Skin epidermis (tissue), 12 donors: ENCODE results near the gene C1orf35.
A peak's percentile ranks its signal among the peaks of the same experiment; 100 is the strongest.

ENCODE experiments used
- H3K27ac ChIP-seq, 21 experiments: fragments of 200-600 bp; sonication (generic) in 11 of 21; one replicate each; pipeline ENCODE4 v1.5.0; 2020; ENCODE audit warnings: mild to moderate bottlenecking in 3 of 21, inconsistent platforms in 2 of 21, moderate library complexity in 2 of 21
- H3K4me3 ChIP-seq, 7 experiments: fragments of 200-600 bp; sonication (generic) in 2 of 7; one replicate each; pipeline ENCODE4 v1.5.0; 2020; ENCODE audit warnings: inconsistent platforms in 2 of 7, mild to moderate bottlenecking in 2 of 7, moderate library complexity in 1 of 7

The C1orf35 gene

DNA sequence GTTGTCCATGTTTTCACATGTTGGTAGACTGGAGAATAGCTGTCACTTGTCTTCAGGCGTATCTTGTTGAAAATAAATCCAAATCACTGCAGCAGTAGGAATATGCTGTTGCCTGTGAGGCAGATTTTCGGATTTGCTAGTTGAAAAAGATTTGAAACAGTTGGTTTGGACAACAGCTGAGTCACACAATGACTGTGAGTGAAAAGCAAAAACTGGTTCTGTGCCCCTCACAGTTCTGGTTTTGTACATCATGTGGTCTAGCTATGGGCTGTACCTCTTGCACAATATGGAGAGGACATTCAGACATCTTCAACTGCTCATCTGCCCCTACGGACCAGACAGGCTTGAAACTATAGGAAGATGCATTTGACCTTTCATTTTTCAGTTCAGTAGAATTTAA is 18.8 kb downstream of the C1orf35 start:
- peak overlapping the region in 18 of 21 experiments; percentile 93 to 100 (median 99) for H3K27ac ChIP-seq
- peak overlapping the region; percentile 64 to 97 (median 91) for H3K4me3 ChIP-seq

DNA sequence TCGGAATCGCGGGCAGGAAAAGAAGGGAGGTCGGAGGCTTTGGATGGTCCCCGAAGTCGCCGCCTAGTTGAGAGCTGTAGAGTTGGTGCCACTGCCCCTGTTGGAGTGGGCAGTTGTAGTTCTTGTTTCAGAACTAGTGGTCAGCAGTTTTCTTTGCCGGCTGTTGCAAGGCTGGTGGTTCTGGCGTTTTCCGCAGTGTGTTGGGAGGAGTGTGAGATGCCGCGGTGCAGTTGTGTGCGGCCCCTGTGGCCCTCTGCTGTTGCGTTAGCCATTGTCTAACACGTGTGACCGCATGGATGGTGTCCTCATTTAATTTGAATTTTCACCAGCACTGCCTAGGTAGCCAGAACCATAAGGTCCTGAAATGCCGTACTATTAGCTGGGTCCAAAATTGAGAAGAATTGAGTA is 19.2 kb downstream of the C1orf35 start:
- Histone ChIP-seq H3K4me3 (peak overlapping the region; percentile 64 to 97 (median 91)), H3K27ac (peak overlapping the region in 20 of 21 experiments; percentile 93 to 100 (median 99))

DNA sequence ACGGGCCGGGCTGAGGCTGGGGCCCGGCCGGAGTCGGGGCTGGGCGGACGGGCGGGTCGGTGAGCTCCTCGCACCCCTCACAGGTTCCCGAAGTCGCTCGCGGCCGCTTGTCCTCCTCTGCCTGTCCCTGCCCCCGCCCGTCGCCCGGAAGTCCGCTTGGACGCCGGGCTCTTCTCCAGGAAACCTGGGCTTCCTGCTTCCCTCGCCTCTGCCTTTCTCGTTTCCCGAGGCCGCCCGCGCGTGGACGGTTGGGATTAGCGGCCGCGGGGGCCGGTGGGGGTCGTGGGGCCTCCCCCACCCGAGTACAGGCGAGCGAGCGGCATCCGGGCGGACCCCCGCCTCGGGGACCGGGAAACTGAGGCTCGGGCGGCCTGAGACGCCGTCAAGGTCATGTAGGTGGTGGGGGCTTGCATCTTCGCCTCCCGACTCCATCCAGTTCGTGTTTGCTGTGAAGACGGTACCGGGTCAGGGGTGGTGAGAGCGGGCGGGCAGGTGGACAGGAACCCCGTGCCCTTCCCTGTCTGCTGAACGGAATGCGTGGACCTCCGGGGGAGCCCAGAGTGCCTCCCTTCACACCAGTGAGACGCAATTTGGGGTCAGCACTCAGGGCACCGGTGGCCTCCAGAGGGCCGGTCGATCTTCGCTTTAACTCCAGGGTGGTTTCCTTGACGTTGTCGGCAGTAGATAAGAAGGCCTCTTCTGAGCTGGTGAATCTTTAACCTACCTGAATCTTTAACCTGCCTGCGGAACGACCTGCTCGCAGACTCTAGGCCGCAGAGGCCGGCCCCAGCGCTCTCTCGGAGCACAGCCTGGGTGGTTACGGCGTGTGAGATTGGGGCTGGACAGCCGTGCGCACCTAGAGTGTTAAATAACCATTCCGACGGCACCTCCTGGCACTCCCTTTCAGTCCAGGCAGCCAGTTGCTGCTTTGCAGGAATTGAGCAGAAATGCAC is 19.9 kb downstream of the C1orf35 start:
- Histone ChIP-seq H3K27ac (peak overlapping the region; percentile 93 to 100 (median 99)), H3K4me3 (peak overlapping the region; percentile 64 to 97 (median 91))

DNA sequence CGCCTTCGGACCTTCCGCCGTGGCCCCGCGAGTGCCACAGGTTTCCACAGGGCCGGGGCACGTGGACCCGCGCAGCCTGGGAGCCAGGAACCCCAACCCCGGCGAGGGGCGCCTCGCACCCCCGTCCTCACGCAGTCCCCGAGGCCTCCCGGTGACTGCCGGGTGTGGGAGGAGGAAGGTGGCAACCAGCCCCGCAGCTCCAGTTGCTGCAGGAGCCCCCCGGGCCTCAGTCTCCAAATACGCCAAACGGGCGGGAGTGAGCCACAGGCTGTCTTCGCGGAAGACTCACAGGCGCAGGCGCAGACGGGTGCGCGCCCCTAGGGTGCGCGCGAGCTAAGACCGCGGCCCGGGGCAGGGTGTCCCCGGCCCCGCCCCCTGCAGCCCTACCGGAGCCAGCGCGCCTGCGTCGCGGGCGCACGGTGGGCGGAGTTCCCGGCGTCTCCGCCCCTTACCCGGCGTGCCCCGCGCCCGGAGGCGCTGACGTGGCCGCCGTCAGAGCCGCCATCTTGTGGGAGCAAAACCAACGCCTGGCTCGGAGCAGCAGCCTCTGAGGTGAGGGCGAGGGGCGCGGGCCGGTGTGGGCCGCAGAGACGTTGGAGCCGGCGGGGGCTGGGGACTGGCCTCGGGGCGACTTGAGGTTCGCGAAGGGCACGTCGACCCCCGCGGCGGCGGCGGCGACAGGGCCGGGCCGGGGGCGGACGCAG is 20.8 kb downstream of the C1orf35 start, which contains the start of gene ARF1:
TSS of gene ARF1 (plus strand) at position 495 of the 704 bp plus-strand sequence. CDS start 14,407 bp downstream, outside the sequence.
- Histone ChIP-seq H3K27ac (peak within 1 kb of the TSS; percentile 93 to 100 (median 99)), H3K4me3 (peak within 1 kb of the TSS; percentile 64 to 97 (median 91))

DNA sequence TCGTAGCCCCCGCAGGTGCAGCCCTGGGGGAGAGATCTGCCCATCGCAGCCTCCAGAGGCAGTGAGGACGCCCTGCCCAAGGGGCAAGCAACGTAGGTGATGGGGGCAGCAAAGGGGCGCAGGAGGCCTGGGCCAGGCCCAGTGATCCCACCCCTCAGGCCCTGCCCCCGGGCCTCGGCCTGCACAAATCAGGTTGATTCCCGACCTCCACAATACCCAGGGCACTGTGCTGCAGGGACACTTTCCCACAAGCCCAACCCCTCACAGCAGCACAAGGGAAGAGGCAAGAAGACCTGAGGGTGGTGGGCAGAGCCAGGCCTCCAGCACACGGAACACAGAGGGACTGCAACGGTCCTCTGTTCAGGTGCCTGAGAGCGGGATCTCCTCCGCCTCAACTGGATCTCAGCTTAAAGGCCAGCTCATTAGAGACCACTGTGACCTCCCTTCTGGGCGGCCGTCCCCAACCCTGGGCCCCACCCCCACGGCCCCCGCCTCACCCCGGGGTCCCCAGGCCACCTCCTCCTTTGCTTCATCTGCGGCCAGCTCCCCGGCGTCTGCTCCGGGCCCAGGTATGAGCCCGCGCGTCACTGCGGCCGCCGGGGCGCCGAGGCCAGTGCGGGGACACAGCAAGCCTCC is 21.4 kb downstream of the C1orf35 start:
- peak overlapping the region; percentile 64 to 97 (median 91) for H3K4me3 ChIP-seq
- H3K27ac ChIP-seq: peak overlapping the region; percentile 58 to 100 (median 99)

DNA sequence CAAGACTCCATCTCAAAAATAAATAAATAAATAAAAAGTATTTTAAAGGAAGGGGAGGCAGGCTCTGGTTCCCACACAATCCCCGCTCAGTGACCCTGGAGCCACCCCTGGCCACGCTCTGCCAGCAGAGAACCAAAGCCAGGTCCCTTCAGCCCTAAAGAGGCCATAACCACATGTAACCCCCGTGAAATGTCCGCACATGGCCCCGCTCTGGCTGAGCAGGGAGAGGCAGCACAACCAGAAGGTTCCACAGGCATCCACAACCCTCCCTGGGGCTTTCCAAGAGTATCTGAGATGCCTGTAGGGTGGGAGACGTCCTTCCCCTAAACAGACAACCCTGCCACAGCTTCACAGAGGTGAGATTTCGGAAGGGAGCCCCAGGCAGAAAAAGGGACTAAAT is 22.0 kb downstream of the C1orf35 start:
- Histone ChIP-seq H3K4me3 (peak overlapping the region; percentile 64 to 97 (median 91)), H3K27ac (peak overlapping the region in 5 of 21 experiments; percentile 92 to 100 (median 98))

DNA sequence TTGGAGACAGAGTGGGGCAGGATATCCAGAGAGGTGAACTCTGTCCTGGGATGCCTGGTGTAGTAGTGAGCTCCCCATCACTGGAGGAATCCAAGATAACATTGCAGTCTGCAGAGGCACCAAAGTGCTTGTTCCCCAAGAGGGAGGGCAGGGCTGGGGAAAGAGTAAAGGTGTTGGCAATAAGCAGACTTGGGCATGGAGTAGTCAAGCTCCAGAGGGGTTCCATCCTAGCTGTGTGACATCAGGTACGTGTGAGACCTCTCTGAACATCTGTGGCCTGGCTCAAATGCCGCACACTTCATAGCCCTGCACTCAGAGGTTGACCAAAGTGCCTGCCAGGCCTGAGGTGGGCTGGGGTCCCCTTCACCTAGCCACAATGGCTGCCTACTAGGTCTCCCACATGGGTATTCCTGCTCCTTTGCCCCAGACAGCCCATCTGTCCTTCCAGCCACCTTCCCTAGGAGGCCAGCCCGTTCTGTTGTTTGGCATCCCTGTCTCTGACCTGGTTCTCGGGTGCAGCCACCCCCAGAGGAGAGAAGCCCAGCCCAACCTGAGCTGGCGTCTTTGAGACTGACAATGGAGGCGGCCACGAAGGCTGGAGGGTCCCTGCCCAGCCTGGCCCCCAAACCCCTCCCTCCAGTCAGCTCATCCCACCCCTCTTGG is 23.4 kb downstream of the C1orf35 start:
- Histone ChIP-seq H3K27ac (no peak overlapping the region), H3K4me3 (no peak overlapping the region)

DNA sequence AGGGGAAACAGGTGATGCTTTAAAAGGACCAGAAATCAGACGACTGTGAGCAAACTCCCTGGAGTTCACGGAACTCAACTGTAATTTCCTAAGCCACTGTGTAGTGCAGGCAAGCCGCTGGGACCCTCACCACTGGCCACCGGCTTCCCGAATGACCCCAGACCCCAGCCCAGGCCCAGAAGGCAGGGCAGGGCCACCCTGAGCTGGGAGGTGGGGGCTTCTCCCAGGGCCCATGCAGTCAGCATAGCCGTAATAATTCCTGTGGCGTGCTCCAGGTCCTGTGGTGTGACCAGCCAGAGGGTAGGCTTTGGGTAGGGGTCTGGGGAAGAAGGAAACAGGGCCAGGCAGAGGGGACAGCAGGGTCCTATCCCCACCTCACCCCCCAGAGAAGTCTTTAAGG is 24.1 kb downstream of the C1orf35 start:
- Histone ChIP-seq H3K27ac (no peak overlapping the region), H3K4me3 (no peak overlapping the region)

DNA sequence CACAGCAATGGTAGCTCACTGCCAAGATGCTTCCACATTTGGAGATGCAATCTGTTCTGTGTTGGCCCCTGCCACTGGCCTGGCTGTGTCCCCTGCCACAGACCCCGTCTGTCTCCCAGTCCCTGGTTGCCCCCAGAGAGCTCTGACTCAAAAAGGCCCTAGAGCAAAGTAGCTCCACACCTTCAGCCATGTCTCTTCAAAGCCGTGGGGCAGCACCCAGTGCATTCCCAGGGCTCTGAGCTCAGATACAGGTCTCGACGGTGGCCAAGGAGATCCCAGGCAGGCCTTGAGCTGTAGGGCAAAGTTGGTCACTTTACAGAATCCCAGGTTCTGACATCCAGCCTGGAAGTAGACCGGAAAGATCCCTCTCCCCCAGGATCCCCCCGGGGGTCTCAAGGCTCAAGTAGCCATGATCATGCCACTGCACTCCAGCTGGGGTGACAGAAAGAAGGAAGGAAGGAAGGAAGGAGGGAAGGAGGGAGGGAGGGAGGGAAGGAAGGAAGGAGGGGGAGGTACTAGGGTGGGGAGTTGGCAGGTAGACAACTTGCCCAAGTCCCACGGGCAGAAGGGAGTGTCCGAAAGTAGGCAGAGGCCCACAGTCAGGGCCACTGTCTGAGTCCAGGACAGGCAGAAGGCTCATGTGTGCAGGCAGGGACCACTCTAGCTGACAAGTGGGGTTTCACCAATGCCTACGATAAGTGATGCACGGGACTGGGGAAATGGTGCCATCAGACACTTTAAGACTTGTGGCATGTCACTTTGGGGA is 25.4 kb downstream of the C1orf35 start:
- no peak overlapping the region for H3K4me3 ChIP-seq
- no peak overlapping the region for H3K27ac ChIP-seq

DNA sequence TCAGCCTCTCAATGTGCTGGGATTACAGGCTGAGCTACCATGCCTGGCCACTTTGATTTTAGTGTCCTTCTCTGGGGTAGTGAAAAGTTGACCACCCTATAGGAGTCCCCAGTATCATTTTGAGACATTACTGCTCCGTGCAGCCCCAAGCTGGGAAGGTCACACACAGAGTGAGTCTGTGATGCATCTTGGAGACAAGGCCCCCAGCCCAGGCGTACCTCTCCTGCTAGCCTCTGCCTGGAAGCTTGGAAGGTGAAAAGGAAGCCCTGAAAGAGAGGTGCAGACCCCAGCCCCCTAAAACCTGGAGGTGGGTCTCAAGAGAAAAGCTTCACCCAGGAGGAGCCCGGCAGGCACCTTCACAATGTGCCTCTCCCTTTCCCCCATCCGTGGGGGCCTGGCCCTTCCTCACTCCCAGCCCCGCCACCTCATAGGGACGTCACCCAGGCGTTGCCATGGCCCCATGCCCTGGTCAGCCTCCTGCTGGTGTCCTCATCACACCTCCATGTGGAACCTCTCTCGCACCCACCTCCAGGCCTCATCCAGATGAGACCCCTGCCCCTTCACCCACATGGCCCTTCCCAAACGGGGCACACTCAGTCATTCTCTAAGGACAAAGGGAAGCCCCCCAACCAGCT is 26.2 kb downstream of the C1orf35 start:
- Histone ChIP-seq H3K4me3 (no peak overlapping the region), H3K27ac (no peak overlapping the region)

DNA sequence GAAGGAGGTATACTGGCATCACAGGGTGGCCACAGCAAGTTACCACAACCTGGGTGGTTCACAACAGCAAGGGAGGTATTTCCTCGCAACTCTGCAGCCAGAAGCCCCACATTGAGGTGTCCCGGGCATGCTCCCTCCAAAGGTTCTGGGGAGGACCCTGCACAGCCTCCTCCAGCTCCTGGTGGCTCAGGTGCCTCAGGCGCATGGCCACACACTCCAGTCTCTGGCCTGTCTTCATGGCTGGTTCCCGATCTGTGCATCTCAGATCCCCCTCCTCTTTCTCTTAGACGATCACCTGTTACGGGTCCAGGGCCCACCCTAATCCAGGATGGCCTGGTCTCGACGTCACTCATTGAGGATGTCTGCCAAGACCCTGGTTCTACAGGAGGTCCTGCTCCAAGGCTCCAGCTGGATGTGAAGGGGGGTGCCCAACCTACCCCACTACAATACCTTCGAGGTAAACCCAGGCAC is 27.3 kb downstream of the C1orf35 start:
- Histone ChIP-seq H3K27ac (no peak overlapping the region), H3K4me3 (no peak overlapping the region)

DNA sequence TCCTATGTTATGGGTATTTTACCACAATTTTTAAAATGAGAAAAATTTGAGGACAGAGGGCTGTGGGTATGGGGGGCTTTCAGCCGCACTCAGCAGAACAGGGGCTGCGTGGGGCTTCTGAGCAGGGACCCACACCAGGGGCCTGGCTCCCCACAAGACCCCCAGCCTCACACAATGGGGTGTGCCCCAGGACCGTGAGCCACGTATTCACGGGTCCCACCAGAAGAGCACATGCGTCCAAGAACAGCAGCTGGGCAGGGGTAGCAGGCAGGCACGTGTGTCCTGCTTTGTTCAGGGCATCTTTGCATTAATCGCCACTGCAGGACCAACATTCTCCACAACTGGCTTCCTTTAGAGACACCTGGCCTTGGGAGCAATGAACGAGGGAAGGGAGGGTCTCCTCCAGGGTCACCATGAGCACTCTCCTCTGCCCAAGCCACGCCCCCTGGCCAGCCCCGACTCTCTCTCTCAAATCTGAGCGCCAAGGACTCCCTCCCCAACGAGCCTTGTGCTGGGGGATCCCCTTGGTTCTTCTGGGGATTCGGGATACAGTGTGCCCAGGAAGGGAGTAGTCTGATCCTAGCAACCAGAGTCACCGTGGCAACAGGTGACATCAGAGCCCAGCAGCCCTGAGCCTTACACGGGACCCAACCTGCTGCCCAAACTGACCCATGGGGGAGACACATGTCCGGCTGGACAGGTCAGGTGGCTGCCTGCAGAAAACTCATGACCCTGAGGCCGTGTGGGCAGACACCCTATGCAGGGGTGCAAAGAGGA is 28.0 kb downstream of the C1orf35 start:
- Histone ChIP-seq H3K27ac (no peak overlapping the region), H3K4me3 (no peak overlapping the region)

DNA sequence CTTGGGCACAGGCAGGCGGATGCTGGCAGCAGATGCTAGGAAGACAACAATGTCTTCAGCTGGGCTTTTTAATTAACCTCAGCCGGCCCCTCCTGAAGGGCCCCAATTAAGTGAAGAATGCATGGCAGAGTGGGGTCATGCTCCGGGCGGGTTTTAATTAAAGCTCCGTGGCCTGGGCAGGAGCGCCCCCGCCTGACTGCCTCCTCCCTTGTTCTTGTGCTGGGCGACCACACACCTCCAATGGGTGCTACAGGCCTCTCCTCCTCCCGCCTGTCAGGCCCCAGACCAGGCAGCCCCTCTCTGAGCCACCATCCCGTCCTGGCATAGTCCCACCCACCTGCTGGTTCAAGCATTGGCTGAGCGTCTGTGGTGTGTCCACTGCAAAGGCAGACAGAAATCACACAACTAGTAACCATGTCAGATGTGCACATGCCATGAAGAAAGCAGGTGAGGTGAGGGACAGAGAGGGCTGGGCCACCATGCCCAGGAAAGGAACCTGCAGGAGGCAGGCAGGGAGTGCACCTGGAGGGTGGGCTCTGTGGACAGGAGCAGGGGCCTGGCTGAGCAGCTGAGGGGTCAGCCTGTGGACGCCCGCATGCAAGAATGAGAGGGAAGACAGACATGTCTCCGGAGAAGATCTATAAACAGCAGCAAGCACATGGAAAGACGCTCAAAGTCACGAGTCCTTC is 29.1 kb downstream of the C1orf35 start:
- Histone ChIP-seq H3K4me3 (no peak overlapping the region), H3K27ac (no peak overlapping the region)

DNA sequence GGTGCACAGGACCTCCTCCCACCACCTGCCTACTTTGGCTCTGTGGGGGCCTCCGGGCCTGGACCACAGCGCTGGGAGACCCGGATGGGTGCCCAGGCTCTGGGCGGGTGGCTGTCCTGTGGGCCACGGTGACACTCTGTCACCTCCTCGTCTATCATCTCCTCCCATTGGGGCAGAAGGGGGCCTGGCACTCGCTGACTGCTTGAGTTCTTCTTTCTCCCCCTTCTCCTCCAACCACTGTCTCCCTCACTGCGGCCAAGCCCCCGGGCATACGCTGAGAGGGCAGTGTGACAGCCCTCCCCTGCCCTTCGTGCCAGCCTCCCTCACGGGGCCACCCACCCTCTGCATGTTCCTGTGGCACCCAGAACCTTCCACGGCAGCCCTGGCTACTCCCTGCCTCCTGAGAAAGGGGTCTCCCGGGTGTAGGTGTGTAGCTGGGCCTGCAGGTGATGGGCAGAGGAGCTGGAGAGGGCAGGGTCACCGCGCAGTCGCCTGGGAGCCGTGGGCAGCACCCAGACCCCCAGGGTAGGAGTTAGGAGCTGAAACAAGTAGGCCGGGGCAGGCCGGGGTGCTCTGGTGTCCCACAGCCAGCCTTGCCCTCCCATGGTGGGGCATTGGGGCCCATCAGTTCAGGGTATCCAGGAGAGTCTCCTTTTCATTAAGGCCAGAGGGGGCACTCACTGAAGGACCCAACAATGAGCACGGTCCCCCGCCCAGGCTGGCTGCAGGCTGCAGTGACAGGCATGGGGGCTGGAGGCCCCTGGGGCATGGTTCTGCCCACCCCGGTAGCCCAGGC is 29.9 kb downstream of the C1orf35 start:
- Histone ChIP-seq H3K27ac (no peak overlapping the region), H3K4me3 (no peak overlapping the region)

DNA sequence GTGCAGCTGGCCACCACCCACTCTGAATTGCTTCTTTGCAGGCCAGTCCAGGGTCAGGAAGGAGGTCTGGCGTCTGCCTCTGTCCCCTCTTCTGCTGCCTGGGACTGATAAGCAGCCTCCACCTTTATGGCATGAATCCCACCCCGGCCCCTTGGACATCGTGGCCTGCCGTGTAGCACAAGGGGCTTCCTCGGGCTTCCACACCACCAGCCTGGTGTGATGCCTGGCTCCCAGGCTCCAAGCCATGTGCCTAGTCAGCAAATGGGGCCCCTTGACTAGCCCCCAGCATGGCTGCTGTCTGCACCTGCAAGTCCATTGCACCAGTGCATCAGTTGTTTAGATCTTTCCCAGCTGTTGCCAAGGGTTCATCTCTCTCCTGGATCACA is 30.5 kb downstream of the C1orf35 start:
- H3K27ac ChIP-seq: no peak overlapping the region
- no peak overlapping the region for H3K4me3 ChIP-seq
